Natural killer cell (primary cell): Measurements from ENCODE around the gene FRS3. TPM values are rescaled to one million over a fixed set of nuclear protein-coding genes. Genes with fewer than 3 reads are reported as not detected.

Experiments used
- ATAC-seq, 3 donors: fragments of 150-1000 bp in 2 of 3; fragments of 200-7000 bp in 1 of 3; cut with Tn5 transposase; 1 replicate in 1 of 3; 2 replicates in 2 of 3; pipeline ENCODE4 v1.10.0; 2021; ENCODE audit warnings: mild to moderate bottlenecking in 2 of 3, moderate library complexity in 2 of 3
- DNase-seq, 2 donors: peaks; one replicate each; pipeline versions ENCODE4 v3.0.0 to v3.0.0-alpha.2; 2013 to 2021; ENCODE audit warnings: mixed read lengths in 1 of 2
- H3K27ac ChIP-seq: one replicate; pipeline ENCODE4 v1.5.1; 2013; ENCODE audit warnings: mild to moderate bottlenecking, low read length
- H3K27me3 ChIP-seq: one replicate; pipeline ENCODE4 v1.6.1; 2013; ENCODE audit warnings: low read length; ENCODE audit not compliant: control insufficient read depth, insufficient read depth
- H3K36me3 ChIP-seq: one replicate; pipeline ENCODE4 v1.6.1; 2013; ENCODE audit warnings: low read length; ENCODE audit not compliant: control insufficient read depth, insufficient read depth
- H3K4me1 ChIP-seq: one replicate; pipeline ENCODE4 v1.6.1; 2013; ENCODE audit warnings: low read length; ENCODE audit not compliant: control insufficient read depth, insufficient read depth
- H3K4me3 ChIP-seq: one replicate; pipeline ENCODE4 v1.5.1; 2013; ENCODE audit warnings: low read length
- H3K9me3 ChIP-seq: one replicate; pipeline ENCODE4 v1.6.1; 2013; ENCODE audit warnings: low read length; ENCODE audit not compliant: control insufficient read depth, insufficient read depth
- H3K27ac Mint-ChIP-seq, 2 donors: one replicate each; pipeline ENCODE4 v1.8.0; 2022; ENCODE audit warnings: mild to moderate bottlenecking in 2 of 2, mixed read lengths in 2 of 2, moderate library complexity in 1 of 2
- H3K27me3 Mint-ChIP-seq, 2 donors: one replicate each; pipeline ENCODE4 v1.8.0; 2022; ENCODE audit warnings: low read depth in 2 of 2, mixed read lengths in 2 of 2
- H3K36me3 Mint-ChIP-seq: one replicate; pipeline ENCODE4 v1.8.0; 2022; ENCODE audit warnings: mixed read lengths
- H3K4me1 Mint-ChIP-seq, 2 donors: one replicate each; pipeline ENCODE4 v1.8.0; 2022; ENCODE audit warnings: mixed read lengths in 2 of 2
- H3K4me3 Mint-ChIP-seq: one replicate; pipeline ENCODE4 v1.8.0; 2022; ENCODE audit warnings: mild to moderate bottlenecking, moderate library complexity, mixed read lengths
- H3K9me3 Mint-ChIP-seq, 2 donors: one replicate each; pipeline ENCODE4 v1.8.0; 2022; ENCODE audit warnings: mixed read lengths in 2 of 2
- WGBS: methylation state at CpG from one replicate; pipeline ENCODE4 v1.1.7; 2013; ENCODE audit warnings: missing lambda C conversion rate; ENCODE audit not compliant: insufficient coverage; 5-methylcytosine and 5-hydroxymethylcytosine counted together
- intact Hi-C: fragments of 100-400 bp; cut with micrococcal nuclease; formaldehyde crosslinking; loops from one replicate; pipeline ENCODE4 v1.14.2; 2022
- total RNA-seq, 4 donors: library from RNA; stranded (reverse); fragments of 120-200 nt in 1 of 4; gene quantifications; one replicate each; pipeline versions ENCODE4 v1.2.3 to v1.2.4, GENCODE V29; 2013 to 2022
- TF ChIP-seq, protein P1 (sequence below): fragments of 200-600 bp; IDR thresholded peaks from one replicate; pipeline ENCODE4 v1.8.0; 2022; ENCODE audit warnings: antibody characterized with exemption

FRS3 gene
- total RNA-seq, 3 donors from 2014 or later (not counting 1 experiment from before 2014, with no cell fraction given): 4.5 to 5.7 (median 5.4) TPM

GRCh38 chr6:41759905-41760579 lies 19.7 kb downstream of the FRS3 start:
- 91% methylated on average over 2 of the region's 2 CpGs for WGBS
- Histone ChIP-seq H3K27me3 (no peaks in the 10 kb centered on the region), H3K27ac (no peak overlapping the region), H3K4me1 (no peaks in the 10 kb centered on the region), H3K36me3 (no peaks in the 10 kb centered on the region), H3K4me3 (no peak overlapping the region), H3K9me3 (no peaks in the 10 kb centered on the region)
- no peak overlapping the region for H3K27ac Mint-ChIP-seq
- intact Hi-C loops: no loop called here
- H3K4me3 Mint-ChIP-seq: no peak overlapping the region
- H3K4me1 Mint-ChIP-seq: no peaks in the 10 kb centered on the region
- TF ChIP-seq, protein P1, sequence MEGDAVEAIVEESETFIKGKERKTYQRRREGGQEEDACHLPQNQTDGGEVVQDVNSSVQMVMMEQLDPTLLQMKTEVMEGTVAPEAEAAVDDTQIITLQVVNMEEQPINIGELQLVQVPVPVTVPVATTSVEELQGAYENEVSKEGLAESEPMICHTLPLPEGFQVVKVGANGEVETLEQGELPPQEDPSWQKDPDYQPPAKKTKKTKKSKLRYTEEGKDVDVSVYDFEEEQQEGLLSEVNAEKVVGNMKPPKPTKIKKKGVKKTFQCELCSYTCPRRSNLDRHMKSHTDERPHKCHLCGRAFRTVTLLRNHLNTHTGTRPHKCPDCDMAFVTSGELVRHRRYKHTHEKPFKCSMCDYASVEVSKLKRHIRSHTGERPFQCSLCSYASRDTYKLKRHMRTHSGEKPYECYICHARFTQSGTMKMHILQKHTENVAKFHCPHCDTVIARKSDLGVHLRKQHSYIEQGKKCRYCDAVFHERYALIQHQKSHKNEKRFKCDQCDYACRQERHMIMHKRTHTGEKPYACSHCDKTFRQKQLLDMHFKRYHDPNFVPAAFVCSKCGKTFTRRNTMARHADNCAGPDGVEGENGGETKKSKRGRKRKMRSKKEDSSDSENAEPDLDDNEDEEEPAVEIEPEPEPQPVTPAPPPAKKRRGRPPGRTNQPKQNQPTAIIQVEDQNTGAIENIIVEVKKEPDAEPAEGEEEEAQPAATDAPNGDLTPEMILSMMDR: no peak
- H3K9me3 Mint-ChIP-seq: no peaks in the 10 kb centered on the region
- H3K36me3 Mint-ChIP-seq: no peaks in the 10 kb centered on the region
- ATAC-seq (no peak), DNase-seq (no peak)
- peaks cover 0 to 4% of the 10 kb centered on the region in 2 donors for H3K27me3 Mint-ChIP-seq

GRCh38 chr6:41759106-41759904 lies 20.4 kb downstream of the FRS3 start:
- intact Hi-C loops: no loop called here
- Histone ChIP-seq H3K27me3 (no peaks in the 10 kb centered on the region), H3K4me1 (no peaks in the 10 kb centered on the region), H3K4me3 (no peak overlapping the region), H3K9me3 (no peaks in the 10 kb centered on the region), H3K36me3 (no peaks in the 10 kb centered on the region), H3K27ac (no peak overlapping the region)
- Mint-ChIP-seq H3K4me1 (no peaks in the 10 kb centered on the region), H3K27me3 (peaks cover 0 to 4% of the 10 kb centered on the region in 2 donors), H3K4me3 (no peak overlapping the region), H3K27ac (no peak overlapping the region), H3K36me3 (no peaks in the 10 kb centered on the region), H3K9me3 (no peaks in the 10 kb centered on the region)
- no peak for DNase-seq
- TF ChIP-seq, protein P1: no peak
- 89% methylated on average over 12 of the region's 13 CpGs for WGBS
- no peak for ATAC-seq

- Histone ChIP-seq H3K36me3 (no peaks in the 10 kb centered on the region), H3K4me3 (no peak overlapping the region), H3K4me1 (no peaks in the 10 kb centered on the region), H3K9me3 (no peaks in the 10 kb centered on the region), H3K27me3 (no peaks in the 10 kb centered on the region), H3K27ac (no peak overlapping the region)
- Mint-ChIP-seq H3K36me3 (no peaks in the 10 kb centered on the region), H3K4me3 (no peak overlapping the region), H3K4me1 (no peaks in the 10 kb centered on the region), H3K27me3 (peaks cover 0 to 4% of the 10 kb centered on the region in 2 donors), H3K9me3 (no peaks in the 10 kb centered on the region), H3K27ac (no peak overlapping the region)
- ATAC-seq (no peak), DNase-seq (no peak)
- intact Hi-C loops: no loop called here
- TF ChIP-seq, protein P1: no peak
- WGBS: 97% methylated on average over 6 of the region's 6 CpGs
Measured at GRCh38 chr6:41758641-41759035, 21.1 kb downstream of the FRS3 start.
